HG03575 (cell line): ENCODE measurements around the gene DCTN4.

Experiments used
- ATAC-seq: cut with Tn5 transposase; IDR thresholded peaks from one replicate; pipeline ENCODE4 v1.9.1; 2021; ENCODE audit not compliant: unreplicated experiment, insufficient number of reproducible peaks, low FRiP score; ENCODE audit errors: extremely low read depth

The DCTN4 gene

DNA sequence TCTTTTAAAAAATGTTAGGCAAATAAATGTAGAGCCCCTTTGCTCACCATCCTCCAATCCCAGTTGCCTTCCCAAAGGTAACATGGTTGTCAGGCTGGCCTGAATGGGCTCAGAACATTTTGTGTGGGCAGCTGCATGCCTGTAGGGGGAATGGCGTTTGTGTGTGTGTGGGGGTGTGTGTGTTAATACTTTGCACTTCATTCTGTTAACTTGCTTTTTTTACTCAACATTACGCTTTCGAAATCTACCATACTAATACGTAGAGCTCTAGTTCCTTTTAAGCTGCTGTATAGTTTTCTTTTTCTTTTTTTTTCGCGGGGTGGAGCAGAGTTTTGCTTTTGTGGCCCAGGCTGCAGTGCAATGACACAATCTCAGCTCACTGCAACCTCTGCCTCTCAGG is 83.7 kb downstream of the DCTN4 start:
- no peak for ATAC-seq

DNA sequence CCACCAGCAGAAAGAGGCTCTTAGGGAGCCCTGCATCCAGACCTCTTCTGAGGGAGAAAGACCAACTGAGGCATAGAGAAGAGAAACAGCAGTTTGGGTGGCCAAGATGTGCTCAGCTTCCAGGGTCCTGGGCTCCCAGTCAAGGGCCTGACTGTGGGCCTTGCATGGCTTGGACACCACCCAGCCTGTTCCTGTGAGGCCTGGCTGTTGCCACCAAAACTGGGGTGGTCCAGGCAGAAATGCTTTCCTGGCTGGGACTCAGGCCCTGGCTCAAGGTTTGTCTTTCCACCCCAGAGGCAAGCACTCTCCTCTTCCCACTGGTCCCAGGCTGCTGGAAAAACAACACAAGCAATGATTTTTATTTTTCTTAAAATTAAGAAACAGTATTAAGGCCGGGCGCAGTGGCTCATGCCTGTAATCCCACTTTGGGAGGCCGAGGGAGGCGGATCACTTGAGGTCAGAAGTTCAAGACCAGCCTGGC is 84.4 kb downstream of the DCTN4 start:
- ATAC-seq: no peak

DNA sequence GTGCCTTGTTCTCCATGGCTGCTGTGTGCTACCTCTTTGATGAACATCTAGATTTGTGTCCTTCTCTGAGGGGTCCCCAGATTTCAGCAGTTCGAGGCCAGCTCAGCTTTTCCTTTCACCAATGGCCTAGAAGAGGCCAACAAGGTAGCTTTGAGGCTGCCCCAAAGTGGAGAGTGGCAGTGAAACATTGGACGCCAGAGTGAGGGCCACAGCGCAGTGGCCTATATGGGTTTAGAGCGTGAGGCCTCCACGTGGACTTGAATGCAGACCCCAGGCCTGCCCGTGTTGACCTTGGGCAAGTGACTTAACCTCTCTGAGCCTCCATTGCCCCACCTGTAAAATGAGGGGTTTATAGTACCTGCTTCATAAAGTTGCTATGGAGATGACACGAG is 85.9 kb downstream of the DCTN4 start:
- no peak for ATAC-seq

DNA sequence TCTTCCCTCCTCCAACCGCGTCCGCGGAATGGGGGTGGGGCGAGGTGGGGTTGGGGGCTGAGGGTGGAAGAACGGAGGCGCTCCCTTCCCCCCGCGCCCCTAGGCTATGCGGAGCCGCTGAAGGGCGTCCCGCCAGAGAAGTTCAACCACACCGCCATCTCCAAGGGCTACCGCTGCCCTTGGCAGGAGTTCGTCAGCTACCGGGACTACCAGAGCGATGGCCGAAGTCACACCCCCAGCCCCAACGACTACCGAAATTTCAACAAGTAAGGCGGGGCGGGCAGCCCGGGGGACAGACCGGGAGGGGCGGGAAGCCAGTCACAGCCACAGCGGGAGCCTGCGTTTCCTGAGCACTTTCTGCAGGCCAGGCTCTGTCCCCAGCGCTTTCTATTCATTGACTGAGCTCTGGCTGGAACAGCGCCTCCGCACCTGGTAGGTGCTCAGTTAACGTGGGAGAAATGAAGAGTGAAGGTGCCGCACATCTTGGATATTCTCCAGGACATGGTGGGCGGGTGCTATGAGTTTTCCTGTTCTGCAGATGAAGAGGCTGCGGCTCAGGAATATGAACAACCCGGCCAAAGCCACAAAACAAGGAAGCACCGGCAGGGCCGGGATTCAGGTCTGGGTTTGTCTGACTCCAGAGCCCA is 86.5 kb downstream of the DCTN4 start:
- ATAC-seq: no peak

DNA sequence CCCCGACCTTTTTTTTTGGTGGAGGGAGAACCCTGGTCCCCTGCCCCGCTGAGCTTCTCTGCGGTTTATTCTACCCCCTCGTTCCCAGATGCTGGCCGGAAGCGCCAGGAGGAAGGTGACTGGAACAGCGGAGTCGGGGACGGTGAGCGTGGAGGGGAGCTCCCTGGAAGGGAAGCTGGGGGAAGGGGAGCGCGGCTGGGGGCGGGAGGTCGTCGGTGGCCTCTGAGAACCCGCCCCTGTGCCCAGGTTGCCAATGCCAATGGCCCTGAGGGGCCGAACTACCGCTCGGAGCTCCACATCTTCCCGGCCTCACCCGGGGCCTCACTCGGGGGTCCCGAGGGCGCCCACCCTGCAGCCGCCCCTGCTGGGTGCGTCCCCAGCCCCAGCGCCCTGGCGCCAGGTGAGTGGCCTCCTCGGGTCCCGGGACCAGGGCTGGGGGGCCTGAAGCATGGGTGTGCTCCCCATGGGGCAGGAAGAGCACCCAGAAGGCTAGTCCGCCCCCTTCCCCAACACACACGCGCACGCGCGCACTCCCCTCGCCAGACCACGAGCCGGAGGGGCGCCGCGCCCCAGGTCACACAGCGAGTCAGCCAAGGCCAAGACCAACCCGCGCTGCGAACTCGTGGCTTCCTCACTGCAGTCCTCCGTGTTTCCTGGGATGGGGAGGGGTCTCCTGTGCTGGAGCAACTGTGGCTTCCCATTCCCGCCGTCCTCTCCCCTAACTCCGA is 87.1 kb downstream of the DCTN4 start:
- ATAC-seq: no peak

DNA sequence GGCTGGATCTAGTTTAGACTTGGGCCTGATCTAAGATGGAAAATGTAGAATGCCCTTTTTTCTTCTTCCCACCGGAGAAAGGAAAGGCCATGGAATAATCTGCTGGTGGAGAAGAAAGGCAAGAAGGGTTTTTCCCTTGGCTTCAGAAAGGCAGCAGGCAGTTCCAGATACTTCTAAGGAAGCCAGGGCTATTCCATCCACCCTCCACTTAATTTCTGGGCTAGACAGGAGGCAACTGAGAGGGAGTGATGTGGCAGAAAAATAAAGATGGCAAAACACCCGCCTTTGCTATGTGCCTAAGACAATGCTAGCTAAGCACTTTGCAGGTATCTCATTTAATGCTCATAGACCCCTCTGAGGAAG is 87.9 kb downstream of the DCTN4 start:
- no peak for ATAC-seq

DNA sequence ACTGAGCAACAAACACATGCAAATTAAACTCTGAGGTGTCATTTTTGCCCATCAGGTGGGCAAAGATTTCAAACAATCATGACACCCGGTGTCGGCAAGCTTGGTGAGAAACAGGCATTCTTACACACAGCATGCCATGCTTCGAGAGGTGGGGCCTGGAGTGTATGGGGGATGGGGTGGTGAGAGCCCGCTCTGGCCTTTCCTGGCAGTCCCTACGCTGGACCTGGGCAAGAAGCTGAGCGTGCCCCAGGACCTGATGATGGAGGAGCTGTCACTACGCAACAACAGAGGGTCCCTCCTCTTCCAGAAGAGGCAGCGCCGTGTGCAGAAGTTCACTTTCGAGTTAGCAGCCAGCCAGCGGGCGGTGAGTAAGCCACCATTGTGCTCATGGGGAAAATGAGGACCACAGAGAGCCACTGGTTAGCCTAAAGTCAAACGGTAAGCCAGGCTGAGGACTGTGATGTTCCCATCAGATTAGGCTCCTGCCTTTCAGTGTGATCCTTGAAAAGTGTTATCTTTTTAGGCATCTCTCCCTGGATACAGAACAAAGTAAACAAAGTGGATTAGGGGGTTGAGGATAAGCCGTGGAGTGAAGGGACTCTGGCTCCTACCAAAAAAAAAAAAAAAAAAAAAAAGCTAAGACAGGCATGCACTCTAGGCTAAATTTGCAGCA is 88.4 kb downstream of the DCTN4 start:
- ATAC-seq: no peak

DNA sequence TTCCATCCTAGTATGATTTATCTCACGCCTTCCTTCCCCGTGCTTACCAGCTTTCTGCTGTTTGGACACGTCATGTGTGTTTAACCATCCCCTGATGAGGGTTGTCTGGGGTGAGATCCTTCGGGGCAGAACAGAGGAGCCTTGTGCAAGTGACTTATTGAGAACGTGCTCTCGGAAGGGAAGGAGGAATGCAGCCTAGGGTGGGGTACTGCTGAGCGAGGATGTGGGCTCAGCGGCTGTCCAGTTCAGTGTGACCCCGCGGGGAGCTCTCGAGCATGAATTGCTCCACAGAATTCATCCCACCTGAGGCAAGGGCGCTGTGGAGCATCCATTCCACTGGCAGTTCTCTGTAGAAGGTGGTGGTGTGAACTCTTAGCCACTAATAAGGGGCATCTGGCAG is 93.8 kb downstream of the DCTN4 start:
- no peak for ATAC-seq

DNA sequence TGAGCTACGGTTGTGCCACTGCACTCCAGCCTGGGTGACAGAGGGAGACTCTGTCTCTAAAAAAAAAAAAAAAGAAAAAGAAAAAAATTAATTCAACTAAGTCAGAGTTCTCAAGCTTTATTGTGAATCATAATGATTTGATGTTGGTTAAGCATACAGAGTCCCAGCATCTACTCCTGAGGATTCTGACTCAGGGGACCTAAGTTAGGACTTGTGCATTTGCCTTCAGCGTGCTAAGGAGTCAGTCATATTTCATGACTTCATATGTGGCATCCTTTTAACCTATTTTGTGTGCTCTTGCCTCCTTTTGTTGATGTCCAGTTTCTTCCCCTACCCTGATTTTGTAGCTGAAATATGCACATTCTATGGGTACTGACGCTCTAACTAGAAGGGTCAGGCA is 94.9 kb downstream of the DCTN4 start:
- no peak for ATAC-seq

DNA sequence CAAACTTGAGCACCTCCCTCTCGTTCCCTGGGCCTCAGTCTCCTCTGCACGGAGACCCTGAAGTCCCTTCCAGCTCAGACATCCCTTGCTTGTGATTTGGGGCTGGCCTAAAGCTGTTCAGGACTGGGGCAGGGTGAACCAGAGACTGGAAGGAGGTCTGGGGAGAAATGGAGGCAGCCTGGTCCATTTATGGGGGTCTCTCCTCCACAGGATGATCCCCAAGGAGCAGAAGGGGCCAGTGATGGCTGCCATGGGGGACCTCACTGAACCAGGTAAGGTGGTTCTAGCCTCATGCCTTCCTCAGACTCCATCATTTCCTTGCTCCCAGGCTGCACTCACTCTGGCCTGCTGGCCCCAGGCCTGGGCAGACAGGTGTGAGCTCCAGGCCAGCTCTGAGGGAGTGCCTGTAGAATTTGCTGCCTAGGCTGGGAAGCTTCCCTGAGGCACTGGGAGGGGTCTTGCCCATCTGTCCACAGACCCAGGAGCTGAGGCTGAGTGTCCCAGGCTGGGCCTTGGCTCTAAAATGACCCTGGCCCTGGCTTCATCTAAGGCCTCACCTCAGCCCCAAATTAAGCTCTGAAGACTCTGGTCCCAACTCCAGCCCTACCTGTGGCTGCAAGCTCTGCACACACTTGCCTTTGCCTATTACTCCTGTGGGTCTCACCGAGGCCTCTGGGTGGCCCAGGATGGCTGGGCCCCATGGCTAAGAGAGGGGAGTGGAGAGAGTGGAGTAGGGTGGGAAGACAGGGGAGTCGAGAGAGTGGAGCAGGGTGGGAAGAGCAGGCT is 95.9 kb downstream of the DCTN4 start:
- ATAC-seq: no peak

DNA sequence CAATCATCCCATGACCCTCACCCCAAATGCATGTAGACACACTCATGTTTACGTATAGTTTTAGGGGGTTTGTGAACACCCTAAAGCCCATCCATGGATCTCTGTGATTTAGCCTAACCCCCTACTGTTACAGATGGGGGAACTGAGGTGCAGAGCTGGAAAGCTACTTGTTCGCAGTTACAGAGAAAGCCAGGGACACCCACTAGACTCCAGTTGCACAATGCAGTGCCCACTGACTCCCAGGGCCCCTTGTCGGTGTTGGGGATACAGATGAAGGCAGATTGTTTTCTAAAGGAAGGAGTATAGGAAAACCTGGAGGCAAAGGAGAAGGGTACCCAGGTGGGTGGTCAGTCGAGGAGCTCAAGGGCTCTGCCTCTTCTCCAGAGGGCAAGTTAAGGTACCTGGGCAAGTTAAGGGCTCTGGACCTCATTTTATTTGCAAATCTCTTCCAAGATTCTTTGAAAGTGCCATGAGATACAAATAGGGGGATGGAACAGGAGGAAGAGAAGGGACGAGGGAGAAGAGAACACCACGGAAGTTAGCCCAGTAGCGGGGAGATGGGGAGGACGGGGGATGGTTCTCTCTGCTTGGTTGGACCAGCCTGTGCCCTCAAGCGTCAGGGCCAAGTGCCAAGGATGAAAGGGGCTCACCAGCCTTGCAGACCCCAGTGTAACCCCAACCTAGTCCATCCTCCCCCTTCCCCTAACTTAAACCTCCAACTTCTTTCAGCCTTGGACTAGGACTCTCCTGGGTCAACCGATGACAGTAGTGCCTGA is 96.8 kb downstream of the DCTN4 start:
- ATAC-seq: no peak

DNA sequence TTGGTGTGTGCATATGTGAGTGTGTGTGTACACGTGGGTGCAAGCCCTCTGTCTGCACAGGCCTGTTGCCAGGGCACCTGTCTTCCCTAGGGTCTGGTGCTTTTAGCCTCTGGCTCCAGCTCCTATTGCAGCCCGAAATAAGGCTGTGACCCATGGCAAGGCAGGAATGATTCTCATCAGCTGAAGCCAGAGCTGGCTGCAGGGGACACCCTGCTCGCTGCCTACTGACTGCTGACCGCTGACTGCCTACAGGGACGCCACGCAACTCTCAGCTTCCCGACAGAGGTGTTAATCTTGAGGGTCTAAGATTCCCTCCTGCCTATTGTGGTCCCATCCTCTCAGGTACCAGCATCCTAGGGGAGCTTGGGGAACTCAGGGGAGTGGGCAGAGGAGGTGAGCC is 97.7 kb downstream of the DCTN4 start, which contains the start of gene MYOZ3:
TSS of gene MYOZ3 (plus strand) at position 166 of the 400 bp plus-strand sequence. CDS start 1,691 bp downstream, outside the sequence.
- ATAC-seq: no peak

DNA sequence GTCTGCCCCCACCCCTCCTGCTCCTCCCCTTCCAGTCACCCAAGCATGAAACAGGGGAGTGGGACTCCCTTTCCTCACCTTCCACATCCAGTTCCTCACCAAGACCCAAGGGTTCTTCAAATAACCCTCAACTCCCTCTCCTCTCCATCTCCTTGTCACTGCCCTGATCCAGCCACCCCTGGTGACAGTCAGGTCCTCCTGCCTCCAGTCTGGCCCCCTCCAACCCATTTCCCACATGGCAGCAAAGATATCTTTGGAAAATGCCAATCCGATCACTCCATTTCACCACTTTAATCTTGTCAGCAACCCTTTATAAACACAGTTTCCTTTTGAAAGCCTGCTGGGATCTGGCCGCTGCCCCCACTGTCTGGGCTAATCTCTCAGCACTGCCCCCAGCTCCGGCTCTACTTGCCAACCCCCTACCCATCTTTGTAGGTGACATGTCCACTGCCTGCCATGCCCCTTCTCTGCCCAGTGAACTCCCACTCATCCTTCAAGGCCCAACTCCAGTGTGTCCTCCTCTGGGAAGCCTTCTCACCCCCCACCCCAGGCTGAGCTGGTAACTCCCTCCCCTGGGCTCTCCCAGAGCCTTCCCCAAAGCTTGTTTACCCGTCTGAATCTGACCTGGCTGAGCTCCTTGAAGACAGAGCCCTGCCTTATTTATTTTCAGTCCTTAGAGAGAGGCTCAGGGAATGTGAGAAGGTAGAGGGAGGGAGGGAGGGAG is 98.5 kb downstream of the DCTN4 start:
- ATAC-seq: no peak

DNA sequence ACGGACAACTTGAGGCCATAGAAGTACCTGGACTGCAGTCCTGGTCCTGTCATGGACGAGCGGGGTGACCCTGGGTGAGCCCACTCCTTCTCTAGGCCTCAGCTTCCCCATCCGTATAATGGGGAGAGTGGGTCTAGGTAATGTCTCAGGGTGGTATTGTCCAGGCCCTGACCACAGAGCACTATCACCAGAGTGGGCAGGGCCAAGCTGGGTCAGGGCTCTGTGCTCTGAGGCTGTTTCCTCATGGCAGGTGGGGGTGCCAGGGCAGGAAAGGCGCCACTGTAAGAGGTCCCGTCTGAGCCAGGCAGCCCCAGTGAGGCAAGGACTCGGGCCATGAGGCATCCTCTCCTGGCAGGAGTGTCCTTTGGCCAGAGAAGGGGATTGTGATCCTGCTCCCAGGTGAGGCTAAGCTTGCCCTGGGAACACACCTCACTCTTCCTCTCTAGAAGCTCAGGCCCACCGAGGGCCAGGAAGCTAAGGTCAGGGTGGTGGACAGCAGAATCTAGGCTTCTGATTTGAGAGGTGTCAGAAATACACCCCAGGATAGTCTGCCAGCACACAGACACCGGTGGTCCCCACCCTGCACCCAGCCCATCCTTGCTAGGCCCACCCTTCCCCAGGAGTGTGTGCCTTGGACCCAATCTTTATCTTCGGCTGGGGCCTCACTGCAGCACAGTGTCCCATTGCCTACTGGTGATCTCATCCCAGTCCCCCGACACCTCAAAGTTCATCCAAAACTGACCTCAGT is 99.3 kb downstream of the DCTN4 start:
- ATAC-seq: no peak

DNA sequence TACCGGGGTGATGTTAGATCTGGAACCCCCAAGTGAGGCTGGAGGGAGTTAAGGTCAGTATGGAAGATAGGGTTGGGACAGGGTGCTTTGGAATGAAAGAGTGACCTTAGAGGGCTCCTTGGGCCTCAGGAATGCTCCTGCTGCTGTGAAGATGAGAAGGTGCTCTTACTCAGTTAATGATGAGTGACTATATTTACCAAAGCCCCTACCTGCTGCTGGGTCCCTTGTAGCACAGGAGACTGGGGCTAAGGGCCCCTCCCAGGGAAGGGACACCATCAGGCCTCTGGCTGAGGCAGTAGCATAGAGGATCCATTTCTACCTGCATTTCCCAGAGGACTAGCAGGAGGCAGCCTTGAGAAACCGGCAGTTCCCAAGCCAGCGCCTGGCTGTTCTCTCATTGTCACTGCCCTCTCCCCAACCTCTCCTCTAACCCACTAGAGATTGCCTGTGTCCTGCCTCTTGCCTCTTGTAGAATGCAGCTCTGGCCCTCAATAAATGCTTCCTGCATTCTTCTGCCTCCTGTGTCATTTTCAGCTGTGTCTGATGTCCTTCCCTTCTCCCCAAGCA is 100.0 kb downstream of the DCTN4 start:
- no peak for ATAC-seq
